ENCODE results near the gene CUTC. TPM values are rescaled to one million over a fixed set of nuclear protein-coding genes. Genes with fewer than 3 reads are reported as not detected.
"Not testable (repeated sequence)": the region's sequence is repeated elsewhere in the genome, so short reads cannot be mapped to it uniquely, and the experiment has no call there.

CUTC gene
- polyA plus RNA-seq, 3 donors: 24.7 to 28.9 (median 28.0) TPM

DNA sequence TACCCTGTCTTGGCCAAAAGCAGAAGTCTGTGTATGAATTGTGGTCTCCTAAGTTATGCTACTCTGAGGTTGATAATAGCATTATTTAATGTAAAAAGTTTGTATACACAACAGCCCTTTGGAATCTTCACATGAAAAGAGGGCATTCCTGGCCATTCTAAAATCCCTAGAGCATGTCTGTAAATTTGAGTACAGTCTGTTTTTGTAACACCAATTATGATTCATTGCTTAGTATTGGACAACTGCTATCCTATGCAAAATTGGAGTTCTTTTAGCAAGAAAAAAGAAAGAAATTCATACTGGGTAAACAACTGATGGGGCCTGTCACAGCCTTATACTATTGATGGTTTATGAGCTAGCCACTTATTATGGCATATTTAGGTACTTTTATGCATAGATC is 10.2 kb downstream of the CUTC start:
- DNase-seq (ENCODE audit: low read depth in 3 of 3, low spot score in 2 of 3): no peak

DNA sequence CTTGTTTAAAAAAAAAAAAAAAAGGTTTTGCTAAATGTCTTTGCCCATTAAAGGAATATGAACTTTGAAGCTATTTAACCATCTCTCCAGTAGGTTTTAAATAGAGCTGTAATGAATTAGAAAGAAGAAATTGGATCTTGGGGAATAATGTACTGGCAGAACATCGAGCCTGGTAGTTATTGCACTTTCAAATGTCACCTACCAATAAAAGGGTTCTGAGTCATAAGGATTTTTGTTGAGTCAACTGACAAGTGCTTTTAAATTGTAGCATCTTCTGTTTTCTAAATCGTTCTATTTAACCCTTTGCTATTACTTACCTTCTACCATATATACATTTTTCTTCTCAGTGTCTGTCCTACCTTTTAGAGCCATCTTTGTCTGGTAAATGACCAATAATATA is 10.7 kb downstream of the CUTC start:
- DNase-seq (ENCODE audit: low read depth in 3 of 3, low spot score in 2 of 3): no peak

DNA sequence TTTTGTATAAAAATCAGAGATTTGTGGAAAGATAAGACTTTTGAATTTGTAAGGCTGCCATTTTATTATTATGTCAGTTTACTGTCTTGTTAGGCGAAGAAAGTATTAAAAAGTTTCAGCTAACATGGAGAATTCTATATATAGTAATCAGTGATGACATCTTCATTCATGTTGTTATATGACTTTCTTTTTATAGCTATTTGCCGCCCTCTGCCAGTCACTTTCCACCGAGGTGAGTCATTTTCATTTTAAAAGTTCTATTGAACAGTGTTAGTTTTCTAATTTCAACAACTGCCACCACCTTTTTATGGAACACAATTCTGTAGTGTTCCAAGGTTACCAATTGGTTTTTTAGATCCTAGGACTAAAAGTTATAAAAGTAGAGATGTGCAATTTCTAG is 11.8 kb downstream of the CUTC start:
- DNase-seq (ENCODE audit: low read depth in 3 of 3, low spot score in 2 of 3): no peak

DNA sequence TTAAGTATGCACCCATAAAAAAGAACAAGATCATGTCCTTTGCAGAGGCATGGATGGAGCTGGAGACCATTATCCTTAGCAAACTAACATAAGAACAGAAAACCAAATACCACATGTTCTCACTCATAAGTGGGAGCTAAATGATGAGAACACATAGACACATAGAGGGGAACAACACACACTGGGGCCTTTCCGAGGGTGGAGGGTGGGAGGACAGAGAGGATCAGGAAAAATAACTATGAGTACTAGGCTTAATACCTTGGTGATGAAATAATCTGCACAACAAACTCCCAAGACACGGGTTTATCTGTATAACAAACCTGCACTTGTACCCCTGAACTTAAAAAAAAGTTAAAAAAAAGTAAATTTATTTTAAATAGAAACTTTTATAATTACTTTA is 14.1 kb downstream of the CUTC start:
- not testable (repeated sequence) for DNase-seq (ENCODE audit: low read depth in 3 of 3, low spot score in 2 of 3)

DNA sequence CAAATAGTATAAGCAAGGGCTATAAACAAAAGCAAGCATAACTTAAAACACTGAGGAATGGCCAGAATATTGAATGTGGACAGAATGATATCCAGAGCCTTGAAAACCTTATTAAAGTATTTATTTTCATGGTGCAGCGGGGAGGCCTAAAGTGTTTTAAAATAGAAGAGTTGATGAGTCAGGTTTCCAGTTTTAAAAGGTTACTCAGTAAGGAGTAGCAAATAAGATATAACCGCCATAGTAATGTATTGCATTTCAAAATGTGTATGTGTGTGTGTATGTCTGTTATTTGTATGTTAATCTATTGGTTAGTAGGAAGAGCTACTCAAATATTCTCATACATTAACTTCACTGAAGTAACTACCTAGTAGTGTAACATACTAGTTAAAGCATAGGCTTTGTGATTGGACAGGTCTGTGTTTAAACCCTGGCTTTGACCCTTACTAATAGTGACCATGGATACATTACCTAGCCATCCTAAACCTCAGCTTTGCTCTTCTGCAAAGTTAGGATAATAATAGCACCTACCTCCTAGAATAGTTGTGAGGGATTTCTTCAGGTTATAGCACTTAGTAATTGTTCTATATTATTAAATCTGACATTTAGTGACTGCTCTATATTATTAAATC is 16.9 kb downstream of the CUTC start:
- DNase-seq (ENCODE audit: low read depth in 3 of 3, low spot score in 2 of 3): no peak

DNA sequence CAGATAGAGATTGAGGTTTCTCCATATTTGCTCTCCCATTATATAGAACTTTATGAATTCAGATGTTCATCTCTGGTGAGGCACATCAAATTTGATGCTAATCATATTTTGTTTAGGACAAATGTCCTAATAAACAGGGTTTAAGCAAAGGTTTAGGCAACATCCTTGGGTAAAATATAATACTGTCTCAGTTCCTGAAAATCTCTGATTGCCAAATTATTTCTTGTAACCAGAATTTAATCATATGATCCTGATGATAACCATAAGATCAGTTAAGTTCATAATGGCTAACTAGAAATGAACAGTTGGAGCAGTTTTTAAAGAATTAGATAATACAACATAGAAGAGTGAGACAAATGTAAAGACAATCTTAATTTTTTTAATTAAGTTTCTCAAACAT is 18.6 kb downstream of the CUTC start:
- no peak for DNase-seq (ENCODE audit: low read depth in 3 of 3, low spot score in 2 of 3)

DNA sequence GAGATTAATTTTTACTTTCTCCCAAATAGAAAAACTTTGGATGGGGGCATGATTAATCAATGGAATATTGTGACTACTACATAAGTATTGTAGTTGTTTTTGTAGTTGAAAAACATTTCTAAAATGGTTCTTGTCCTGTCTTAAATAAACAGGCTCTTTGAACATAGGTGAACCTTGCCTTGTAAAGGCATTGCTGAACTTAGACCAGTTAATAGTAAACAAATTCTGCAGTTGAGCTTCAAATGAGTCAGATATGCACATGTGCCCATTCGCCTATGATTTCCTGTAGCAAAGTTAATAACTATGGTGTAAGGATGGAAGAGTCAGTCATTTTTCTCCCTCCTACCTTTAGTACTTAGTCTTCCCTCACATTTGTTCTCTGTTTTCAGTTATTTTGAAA is 22.6 kb downstream of the CUTC start:
- DNase-seq (ENCODE audit: low read depth in 3 of 3, low spot score in 2 of 3): no peak

DNA sequence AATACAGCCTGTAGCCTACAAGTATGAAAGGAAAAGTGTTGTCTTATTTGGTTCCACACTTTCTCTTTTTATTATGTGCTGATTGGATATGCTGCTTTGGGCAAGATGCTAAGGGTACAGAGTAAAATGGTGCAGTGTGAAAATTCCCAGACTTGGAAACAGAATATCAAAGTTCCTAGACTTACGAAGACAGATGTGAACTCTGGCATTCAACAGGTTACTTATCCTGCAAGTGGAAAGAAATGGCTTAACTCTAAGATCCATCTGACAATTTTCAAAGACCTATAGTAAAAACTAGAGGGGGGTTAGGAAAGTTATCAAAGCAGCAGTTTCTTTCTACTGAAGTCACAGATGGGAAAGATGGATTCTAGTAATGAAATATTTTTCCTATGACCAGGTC is 24.1 kb downstream of the CUTC start:
- no peak for DNase-seq (ENCODE audit: low read depth in 3 of 3, low spot score in 2 of 3)

DNA sequence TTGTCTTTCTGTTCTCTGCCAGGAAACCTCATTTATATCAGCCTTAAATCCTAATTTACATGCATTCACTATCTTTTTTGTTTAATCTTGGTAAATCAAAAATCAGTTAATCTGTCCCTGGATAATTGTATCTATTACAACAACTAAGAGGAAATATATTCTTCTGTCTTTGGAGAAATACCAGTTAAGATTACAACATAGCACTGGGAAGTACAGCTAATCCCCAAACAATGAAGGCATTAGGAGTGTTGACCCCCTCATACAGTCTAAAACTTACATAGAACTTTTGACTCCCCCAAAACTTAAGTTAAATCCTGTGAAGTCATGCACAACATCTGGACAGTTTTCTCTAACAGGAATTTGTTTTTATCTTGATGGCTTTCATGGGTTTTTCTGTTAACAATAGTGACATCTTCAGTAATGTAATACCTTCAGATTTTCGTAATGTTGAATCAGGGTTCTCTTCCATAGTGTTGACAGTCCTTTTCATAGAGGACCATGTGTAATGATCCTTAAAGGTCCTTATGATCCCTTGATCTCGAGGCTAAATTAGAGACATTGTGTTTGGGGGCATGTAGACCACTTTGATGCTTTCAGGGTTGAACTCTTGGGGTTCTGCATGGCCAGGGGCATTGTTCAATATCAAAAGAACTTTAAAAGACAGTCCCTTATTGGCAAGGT is 26.3 kb downstream of the CUTC start:
- no peak for DNase-seq (ENCODE audit: low read depth in 3 of 3, low spot score in 2 of 3)

DNA sequence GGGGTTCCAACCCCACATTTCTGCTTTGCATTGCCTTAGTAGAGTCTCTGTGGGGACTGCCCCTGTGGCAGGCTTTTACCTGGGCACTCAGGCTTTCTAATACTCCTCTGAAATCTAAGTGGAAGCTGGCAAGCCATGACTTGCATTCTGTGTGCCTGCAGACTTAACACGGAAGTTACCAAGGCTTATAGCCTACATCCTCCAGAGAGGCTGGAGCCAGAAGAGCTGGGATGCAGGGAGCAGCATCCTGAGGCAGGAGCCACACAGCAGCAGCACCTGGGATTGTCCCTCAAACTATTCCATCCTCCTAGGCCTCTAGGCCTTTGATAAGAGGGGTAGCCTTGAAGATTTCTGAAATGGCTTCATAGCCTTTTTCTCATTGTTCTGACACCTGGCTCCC is 28.3 kb downstream of the CUTC start:
- no peak for DNase-seq (ENCODE audit: low read depth in 3 of 3, low spot score in 2 of 3)

DNA sequence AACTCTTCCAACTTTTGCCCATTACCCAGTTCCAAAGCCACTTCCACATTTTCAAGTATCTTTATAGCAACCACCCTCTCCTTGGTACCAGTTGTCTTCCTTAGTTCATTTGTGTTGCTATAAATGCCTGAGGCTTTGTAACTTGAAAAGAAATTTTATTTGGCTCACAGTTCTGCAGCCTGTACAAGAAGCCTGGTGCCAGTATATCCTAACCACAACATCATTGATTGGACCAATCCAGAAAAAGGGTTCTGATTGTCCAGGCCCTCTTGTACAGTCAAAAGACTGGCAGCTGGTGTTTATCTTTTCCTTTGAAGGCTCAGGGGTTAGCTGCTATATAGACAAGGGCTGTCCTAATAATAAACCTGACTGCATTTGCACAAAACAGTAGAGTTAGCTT is 29.3 kb downstream of the CUTC start:
- DNase-seq (ENCODE audit: low read depth in 3 of 3, low spot score in 2 of 3): no peak

DNA sequence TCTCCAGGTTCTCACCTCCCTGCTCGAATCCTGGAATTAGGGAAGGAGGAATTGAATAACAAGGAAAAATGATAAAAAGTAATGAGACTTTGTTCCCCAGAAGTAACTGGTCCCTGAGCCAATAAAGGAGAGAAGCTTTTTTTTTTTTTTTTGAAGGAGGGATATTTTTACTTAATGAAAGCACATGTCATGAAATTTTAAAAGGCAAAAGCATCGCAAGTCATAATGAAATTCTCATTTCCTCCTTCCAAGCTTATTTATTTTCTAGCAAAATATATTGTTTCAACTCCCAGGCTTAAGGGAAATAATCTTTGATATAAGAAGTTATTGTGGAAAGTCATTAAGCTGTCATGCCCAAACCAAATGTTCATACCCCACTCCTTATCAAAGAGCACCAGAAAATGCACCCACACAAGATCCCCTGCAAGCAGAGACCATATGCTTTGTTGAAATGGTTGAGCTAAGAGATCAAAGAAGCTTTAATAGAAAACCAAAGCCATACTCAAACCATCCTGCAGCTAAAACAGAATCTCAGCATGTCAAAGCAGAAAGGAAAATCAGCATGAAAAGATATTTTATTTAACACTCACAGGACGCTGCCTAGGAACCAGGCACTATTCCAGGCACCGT is 33.8 kb downstream of the CUTC start:
- no peak for DNase-seq (ENCODE audit: low read depth in 3 of 3, low spot score in 2 of 3)

DNA sequence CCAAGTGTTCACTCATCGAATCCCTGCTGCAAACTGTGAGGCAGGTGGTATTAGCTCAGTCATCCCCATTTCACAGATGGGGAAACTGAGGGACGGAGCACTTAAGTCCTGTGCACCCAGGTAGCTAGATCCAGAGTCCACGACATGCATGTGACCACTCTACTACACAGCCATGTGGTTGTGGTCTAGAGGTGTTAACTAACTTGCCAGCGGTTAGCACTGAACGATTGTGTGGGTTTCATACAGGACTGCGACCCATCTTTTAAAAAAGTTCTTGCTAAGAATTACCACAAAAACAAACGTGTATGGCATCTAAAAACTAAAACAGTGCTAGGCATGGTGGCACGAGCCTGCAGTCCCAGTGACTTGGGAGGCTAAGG is 34.3 kb downstream of the CUTC start:
- DNase-seq (ENCODE audit: low read depth in 3 of 3, low spot score in 2 of 3): no peak

DNA sequence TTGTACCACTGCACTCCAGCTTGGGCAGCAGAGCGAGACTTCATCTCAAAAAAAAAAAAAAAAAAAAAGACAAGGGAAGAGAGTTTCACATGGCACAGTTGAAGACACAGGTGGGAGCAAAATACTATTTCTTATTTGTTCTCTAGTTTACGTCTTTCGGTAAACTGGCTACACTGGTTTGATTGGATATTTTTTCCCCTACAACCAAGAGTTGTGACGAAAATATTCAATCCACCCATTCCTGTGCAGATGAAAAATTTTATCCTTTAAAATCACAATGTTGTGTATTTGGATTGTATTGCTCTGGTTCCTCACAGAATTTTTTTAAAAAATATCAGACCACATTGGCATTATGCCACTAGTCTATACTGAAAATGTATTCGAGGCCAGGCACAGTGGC is 35.9 kb downstream of the CUTC start:
- no peak for DNase-seq (ENCODE audit: low read depth in 3 of 3, low spot score in 2 of 3)

DNA sequence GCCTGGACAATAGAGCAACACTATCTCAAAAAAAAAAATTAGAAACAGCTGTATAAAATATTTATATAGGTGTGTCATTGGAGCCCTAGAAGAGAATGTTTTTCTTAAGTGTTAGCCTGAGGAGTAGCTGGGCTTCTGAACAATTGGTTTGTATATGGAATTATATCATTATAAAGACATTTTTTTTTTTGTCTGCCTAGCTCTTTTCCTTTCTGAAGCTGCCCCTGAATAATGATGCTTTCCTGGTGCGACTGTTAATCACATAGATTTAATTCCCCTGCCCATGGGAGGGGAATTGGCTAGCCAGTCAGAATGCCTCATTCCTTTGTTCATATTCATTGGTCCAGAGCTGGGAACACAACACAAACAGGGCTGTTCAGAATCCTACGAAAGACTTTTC is 36.5 kb downstream of the CUTC start:
- no peak for DNase-seq (ENCODE audit: low read depth in 3 of 3, low spot score in 2 of 3)

DNA sequence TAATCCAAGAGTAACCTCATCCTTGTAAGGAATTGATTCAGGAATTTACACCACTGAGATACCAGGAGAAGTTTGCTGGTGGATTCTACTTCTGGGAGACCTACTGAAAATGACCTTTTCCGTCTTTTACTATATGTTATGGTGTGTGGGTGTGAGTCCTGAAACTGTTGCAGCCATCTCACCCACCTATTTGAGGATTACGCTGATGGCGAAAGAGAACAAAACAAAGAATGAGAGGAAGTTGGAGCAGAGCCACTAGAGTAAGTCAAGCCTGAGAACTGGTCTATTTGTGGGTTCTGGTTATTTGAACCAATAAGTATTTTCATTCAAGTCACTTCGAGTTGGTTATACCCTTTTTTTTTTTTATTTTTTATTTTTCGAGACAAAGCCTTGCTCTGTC is 37.7 kb downstream of the CUTC start:
- DNase-seq (ENCODE audit: low read depth in 3 of 3, low spot score in 2 of 3): no peak

DNA sequence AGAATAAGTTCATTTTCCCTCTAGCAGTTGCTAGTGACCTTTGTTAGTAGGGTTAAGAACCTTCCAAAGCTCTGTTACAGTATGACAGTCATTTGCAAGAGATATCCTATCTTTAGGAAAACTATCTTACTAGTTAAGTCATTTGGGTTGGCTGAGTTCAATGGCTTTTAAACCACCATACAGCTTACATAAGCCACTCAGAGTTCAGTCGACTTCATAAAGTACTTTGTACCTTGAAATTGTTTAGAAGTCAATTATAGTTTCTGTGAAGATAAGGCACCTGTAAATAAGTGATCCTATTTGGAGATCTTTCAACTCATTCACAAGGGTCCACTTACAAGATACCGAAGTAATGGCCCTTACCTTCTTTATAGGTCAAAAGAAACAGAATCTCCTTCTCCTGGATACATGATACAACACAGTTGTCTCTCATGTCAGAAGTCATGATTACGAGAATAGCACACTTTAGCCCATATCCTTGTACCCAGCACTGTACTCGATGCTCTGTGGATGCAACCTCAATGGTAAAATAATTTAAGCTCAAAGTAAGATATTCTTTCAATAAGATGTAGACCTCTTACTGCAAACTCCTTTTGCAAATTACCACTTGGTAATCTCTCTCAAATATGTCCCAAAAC is 38.5 kb downstream of the CUTC start:
- DNase-seq (ENCODE audit: low read depth in 3 of 3, low spot score in 2 of 3): no peak

DNA sequence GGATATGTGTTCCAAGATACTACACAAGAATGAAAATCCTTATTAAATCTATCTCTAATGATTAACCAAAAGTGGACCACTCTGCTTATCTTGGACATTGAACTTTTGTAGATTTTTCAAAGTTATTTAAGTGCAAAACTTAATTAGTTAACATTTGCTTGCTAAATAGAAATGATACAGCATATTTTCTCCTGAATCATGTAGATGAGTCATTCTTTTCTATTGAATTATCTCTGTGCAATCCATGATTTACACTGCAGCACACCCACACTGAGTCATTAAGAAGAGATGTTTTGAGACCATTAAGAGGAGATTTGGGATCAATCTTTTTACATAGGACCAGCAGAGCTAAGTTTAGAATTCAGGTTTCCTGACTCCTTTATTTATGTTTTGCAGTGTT is 43.8 kb downstream of the CUTC start:
- DNase-seq (ENCODE audit: low read depth in 3 of 3, low spot score in 2 of 3): no peak

DNA sequence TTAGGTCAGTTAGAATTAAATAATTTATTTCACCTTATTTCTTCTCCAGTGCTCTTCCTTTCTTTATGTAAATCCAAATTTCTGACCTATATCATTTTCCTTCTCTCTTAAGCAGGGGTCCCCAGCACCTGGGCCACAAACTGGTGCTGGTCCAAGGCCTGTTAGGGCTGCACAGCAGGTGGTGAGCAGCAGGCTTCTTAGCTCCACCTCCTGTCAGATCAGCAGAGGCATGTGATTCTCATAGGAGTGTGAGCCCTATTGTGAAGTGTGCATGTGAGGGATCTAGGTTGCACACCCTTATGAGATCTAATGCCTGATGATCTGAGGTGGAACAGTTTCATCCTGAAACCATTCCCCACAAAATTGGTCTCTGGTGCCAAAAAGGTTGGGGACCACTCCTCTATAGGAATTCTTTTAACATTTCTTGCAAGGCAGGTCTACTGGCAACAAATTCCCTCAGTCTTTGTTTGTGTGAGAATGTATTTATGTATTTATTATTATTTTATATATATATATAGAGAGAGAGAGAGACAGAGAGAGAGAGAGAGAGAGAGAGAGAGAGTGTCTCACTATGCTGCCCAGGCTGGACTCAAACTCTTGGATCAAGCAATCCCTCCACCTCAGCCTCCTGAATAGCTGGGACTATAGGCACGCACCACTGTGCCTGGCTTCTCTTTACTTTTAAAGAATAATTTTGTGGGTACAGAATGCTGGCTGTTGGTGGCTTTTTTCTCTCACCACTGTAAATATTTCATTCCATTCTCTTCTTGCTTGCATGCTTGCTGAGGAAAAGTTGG is 46.1 kb downstream of the CUTC start:
- no peak for DNase-seq (ENCODE audit: low read depth in 3 of 3, low spot score in 2 of 3)

DNA sequence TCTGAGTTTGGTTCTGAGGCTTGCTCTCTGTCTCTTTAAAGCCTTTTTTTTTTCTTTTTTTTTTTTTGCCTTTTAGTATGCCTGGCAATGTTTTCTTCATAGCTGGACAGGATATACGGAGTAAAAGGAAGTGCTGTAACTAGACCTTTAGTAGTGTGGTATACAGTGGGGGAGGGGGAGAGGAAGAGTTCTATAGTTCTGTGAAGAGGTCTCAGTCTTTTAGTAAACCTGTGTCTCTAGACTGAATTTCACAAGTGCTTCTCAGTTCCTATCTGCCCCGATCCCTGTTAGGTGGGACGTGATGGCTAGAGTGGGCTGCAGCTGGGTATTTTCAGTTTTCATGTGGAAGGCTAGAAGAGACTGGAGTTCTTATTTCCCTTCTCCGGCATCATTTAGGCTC is 47.3 kb downstream of the CUTC start:
- no peak for DNase-seq (ENCODE audit: low read depth in 3 of 3, low spot score in 2 of 3)

DNA sequence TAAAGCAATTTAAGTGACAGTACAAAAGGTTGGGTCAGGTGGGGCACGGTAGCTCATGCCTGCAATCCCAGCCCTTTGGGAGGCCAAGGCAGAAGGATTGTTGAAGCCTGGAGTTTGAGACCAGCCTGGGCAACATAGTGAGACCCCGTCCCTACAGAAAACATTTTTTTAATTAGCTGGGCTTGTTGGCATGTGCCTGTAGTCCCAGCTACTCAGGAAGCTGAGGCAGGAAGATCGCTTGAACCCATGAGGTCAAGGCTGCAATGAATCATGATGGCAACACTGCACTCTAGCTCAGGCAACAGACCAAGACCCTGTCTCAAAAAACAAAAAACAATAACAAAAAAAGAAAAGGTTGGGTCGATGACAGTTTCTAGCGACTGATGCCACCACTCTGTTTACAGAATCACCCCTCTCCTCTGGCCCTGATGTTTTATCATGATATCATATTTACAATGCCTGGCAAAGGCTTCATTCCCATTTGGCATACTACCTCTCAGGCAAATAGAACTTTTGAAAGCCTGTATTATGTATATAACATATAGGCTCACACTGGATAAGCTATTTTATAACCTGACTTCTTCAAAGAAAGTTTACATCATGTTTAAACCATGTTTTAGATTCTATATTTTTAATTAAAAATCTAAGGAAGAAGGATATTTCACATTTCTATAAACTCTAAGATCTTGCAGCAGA is 49.8 kb downstream of the CUTC start:
- DNase-seq (ENCODE audit: low read depth in 3 of 3, low spot score in 2 of 3): no peak
